GM19043 (cell line): ENCODE results near the gene EOLA2.
"Not testable (repeated sequence)": the region's sequence is repeated elsewhere in the genome, so short reads cannot be mapped to it uniquely, and the experiment has no call there.

Source experiments
- ATAC-seq: cut with Tn5 transposase; IDR thresholded peaks from one replicate; pipeline ENCODE4 v1.9.1; 2021; ENCODE audit warnings: low read depth; ENCODE audit not compliant: unreplicated experiment

The EOLA2 gene

DNA sequence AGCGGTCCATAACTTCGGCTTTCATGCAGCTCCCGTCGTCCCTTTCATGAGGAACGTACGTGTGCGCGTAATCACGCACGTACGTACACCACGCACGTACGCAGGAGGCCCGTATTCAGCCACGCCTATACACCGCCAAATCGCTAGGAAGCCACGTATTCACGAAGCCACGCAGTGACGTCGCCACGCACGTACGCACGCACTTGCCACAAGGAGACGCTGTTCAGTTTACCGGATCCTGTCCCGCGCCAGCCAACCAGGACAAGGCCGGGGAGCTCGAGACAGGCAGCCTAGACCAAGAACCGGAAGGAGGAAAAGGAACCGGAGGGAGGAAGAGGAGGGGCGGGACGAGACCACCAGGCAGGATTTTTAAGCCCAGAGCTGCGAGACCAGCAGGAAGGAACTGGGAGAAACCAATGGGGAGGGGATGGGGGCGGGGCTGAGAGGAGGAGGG lies at the start of gene EOLA2:
Gene EOLA2, minus strand, starts transcription at position 65 of the 454 bp plus-strand sequence. CDS start 4,617 bp downstream, outside the sequence.
- peak; percentile 65 for ATAC-seq

- peak; percentile 70 for ATAC-seq
Measured at GRCh38 chrX:149987613-149988012, 49.3 kb upstream of the EOLA2 start.

GRCh38 chrX:149984411-149984810 lies 46.1 kb upstream of the EOLA2 start:
- no peak for ATAC-seq

GRCh38 chrX:149982310-149982709 lies 44.0 kb upstream of the EOLA2 start:
- no peak for ATAC-seq

- peak; percentile 59 for ATAC-seq
Measured at GRCh38 chrX:149979126-149979644, 40.9 kb upstream of the EOLA2 start.

GRCh38 chrX:149962859-149963757 lies 24.8 kb upstream of the EOLA2 start:
- peak; percentile 66 for ATAC-seq

GRCh38 chrX:149962010-149962409 lies 23.7 kb upstream of the EOLA2 start:
- ATAC-seq = no peak

DNA sequence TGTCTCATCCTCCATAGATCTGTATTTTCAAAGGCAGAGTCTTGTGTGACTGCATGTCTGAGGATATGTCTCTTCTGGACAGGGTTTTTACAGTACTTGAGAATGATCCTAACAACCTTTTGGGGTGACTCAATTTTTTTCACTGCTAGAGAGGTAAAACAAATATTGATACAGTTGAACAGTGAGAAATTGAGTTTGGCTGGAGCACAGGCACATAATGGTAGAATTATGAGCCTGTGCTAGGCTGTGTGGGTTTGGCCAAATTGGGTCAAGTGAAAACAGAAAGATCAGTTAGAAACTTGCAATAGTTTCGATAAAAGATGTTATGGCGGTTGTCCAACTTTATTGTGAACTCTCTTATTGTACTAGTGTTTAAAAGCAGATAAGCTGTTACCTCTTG lies 23.3 kb upstream of the EOLA2 start:
- ATAC-seq = no peak

DNA sequence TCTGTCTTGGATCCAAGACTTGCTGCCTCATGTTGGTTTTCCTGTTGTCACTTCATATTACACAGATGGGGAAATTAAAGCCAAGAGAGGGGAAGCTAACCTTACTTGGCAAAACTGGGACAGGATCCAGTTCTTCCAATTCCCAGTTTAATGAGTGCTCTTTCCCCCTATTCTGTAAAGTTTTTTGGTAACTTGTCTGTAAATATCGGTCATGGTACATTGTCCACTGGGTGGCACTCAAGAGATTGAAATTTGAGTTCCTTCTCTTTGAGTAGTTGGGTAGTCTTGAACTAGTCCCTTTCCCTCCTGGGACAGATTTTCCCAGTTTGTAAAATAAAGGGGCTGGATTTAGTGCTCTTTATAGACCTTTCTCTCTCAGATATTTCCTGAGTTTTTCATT lies 12.4 kb upstream of the EOLA2 start:
- no peak for ATAC-seq

- no peak for ATAC-seq
Measured at GRCh38 chrX:149949743-149950436, 11.6 kb upstream of the EOLA2 start.

- ATAC-seq = no peak
Measured at GRCh38 chrX:149948016-149948415, 9.7 kb upstream of the EOLA2 start.

DNA sequence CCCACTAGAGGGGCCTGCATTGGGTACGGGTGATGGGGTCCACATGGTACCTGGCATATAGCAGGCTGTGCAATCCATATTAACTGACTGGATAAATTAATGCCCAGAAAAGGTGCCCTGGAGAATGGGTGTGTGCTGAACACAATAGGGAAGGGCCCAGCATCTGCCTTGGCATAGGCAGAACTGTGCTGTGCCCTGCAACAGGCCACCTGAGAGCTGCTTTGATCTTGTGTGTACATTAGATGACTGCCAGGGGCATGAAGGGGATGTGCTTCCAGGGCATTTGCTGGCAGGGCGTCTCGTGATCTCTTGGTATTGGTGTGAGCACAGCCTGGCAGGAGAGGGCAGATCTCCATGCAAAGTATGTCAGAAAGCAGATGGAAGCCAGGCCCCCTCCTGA lies 8.6 kb upstream of the EOLA2 start:
- not testable (repeated sequence) for ATAC-seq

- not testable (repeated sequence) for ATAC-seq
Measured at GRCh38 chrX:149945820-149946219, 7.5 kb upstream of the EOLA2 start.

GRCh38 chrX:149945087-149945670 lies 6.9 kb upstream of the EOLA2 start:
- ATAC-seq = not testable (repeated sequence)

GRCh38 chrX:149940674-149941024 lies 2.4 kb upstream of the EOLA2 start:
- ATAC-seq = not testable (repeated sequence)

- ATAC-seq = peak; percentile 44
Measured at GRCh38 chrX:149939905-149940673, 1.8 kb upstream of the EOLA2 start.

DNA sequence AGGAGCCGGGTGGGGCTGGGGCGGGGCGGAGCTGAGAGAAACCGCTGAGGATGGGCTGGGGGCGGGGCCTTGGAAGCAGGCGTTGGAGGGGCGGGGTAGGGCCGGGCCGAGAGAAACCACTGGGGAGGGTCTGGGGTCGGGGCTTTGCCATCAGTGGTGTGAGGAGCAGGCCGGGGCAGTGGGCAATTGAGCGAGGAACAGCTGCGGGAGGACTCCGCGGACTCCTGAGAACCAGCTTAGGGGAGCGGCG lies 1.3 kb upstream of the EOLA2 start:
- ATAC-seq = no peak

GRCh38 chrX:149938881-149939654 lies 777 bp upstream of the EOLA2 start:
- ATAC-seq = no peak

GRCh38 chrX:149937871-149938426 lies 342 bp downstream of the EOLA2 start:
- ATAC-seq = peak; percentile 0

GRCh38 chrX:149937328-149937727 lies 963 bp downstream of the EOLA2 start:
- not testable (repeated sequence) for ATAC-seq
